ENCODE results near the gene KCNT2.
"Not testable (repeated sequence)": the region's sequence is repeated elsewhere in the genome, so short reads cannot be mapped to it uniquely, and the experiment has no call there.

KCNT2 gene

DNA sequence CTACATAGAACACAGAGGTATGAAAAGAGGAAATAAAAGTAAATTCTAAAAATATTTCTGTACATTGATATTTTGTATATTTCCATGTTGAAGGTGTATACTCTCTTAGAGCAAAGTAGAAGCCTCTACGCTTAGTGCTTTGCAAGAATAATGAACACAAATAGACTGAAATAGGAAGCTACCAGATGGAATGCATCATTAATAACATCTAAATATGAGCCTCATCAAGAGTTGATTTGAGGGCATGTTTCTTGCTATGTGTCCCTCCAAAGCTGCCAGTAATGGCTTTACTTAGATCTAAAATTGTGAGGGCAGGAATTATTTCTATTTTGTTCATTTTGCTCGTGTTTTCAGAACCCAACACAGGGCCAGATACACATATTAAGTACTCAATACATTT, 94.4 kb downstream of the KCNT2 start:
- in situ Hi-C loops (cut with MboI; ENCODE audit: low pct_unique_long_range_greater_than_20kb, low sequenced_read_pairs, unreplicated experiment), result no loop called here

DNA sequence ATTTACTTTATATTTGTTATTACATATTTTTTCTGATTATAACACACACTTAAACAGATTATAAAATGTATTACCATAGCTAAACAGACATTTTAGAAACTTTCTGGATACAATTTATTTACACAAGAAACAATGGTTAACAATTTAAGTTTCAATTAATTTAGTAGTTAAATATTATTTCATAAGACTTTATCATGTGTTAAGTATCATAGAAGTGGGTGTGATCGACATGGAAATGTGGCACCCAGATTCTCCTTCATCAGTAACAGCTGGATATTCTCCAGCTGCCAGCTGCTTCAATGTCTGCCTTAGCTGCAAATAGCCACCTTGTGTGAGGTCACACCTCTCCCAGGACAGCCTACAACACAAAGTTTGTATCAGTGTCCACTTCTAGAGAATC, 97.8 kb downstream of the KCNT2 start:
- TF ChIP-seq, protein P1, sequence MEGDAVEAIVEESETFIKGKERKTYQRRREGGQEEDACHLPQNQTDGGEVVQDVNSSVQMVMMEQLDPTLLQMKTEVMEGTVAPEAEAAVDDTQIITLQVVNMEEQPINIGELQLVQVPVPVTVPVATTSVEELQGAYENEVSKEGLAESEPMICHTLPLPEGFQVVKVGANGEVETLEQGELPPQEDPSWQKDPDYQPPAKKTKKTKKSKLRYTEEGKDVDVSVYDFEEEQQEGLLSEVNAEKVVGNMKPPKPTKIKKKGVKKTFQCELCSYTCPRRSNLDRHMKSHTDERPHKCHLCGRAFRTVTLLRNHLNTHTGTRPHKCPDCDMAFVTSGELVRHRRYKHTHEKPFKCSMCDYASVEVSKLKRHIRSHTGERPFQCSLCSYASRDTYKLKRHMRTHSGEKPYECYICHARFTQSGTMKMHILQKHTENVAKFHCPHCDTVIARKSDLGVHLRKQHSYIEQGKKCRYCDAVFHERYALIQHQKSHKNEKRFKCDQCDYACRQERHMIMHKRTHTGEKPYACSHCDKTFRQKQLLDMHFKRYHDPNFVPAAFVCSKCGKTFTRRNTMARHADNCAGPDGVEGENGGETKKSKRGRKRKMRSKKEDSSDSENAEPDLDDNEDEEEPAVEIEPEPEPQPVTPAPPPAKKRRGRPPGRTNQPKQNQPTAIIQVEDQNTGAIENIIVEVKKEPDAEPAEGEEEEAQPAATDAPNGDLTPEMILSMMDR (IDR thresholded peaks at IDR 0.05; ENCODE audit: extremely low read depth, insufficient read depth, missing control alignments), result no peak
- no peak for DNase-seq (ENCODE audit: low spot score)
- in situ Hi-C loops (cut with MboI; ENCODE audit: low pct_unique_long_range_greater_than_20kb, low sequenced_read_pairs, unreplicated experiment), result no loop called here

More for the DNA sequence above, 94.4 kb downstream of the KCNT2 start:
- TF ChIP-seq, protein P1 (IDR thresholded peaks at IDR 0.05; ENCODE audit: extremely low read depth, insufficient read depth, missing control alignments), result no peak
- DNase-seq (ENCODE audit: low spot score), result no peak

DNA sequence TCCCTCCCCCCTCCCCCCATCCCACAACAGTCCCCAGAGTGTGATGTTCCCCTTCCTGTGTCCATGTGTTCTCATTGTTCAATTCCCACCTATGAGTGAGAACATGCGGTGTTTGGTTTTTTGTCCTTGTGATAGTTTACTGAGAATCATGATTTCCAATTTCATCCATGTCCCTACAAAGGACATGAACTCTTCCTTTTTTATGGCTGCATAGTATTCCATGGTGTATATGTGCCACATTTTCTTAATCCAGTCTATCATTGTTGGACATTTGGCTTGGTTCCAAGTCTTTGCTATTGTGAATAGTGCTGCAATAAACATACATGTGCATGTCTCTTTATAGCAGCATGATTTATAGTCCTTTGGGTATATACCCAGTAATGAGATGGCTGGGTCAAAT, 104.0 kb downstream of the KCNT2 start:
- in situ Hi-C loops (cut with MboI; ENCODE audit: low pct_unique_long_range_greater_than_20kb, low sequenced_read_pairs, unreplicated experiment); DNase-seq (ENCODE audit: low spot score): not testable (repeated sequence)

DNA sequence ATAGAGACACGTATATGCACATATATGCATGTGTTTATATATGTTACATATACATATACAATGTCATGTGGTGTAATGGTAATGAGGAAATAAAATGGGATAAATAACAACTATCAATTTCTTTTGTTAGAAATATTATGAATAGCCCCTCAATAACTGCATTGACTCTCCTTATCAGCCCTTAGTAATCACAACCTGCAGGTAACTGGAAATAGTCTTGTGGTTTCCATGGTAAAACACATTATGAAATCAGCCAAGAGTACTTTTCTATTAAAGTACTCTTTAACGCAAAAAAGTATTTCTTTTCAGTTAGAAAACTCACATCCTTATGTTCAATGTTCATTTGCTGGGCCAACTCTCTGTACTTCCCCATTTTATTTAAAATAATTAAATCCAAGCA, 105.8 kb downstream of the KCNT2 start:
- TF ChIP-seq, protein P1 (IDR thresholded peaks at IDR 0.05; ENCODE audit: extremely low read depth, insufficient read depth, missing control alignments), result no peak
- in situ Hi-C loops (cut with MboI; ENCODE audit: low pct_unique_long_range_greater_than_20kb, low sequenced_read_pairs, unreplicated experiment), result no loop called here

DNA sequence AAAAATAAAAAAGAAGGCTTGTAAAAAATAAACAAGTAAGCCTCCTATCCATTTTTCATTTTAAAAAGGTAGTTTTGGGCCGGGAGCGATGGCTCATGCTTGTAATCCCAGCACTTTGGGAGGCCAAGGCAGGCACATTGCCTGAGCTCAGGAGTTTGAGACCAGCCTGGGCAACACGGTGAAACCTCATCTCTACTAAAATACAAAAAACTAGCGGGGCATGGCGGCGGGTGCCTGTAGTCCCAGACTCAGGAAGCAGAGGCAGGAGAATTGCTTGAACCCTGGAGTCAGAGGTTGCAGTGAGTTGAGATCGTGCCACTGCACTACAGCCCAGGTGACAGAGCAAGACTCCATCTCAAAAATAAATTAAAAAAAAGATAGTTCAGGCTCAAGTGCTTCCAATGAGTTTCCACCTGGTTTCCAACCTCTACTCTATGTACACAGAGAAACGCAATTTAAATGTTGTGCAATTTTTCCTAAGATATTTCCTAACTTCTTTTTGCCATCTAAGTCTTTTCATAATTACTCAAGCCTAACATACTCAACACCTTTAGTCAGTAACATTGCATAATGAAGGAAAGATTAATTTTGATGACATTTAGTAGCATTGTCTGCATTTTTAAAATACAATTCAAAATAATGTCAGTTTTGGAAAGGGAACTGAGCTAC, 106.3 kb downstream of the KCNT2 start:
- in situ Hi-C loops (cut with MboI; ENCODE audit: low pct_unique_long_range_greater_than_20kb, low sequenced_read_pairs, unreplicated experiment), result no loop called here
- TF ChIP-seq, protein P1 (IDR thresholded peaks at IDR 0.05; ENCODE audit: extremely low read depth, insufficient read depth, missing control alignments), result no peak
- DNase-seq (ENCODE audit: low spot score), result no peak

More for the DNA sequence above, 105.8 kb downstream of the KCNT2 start:
- DNase-seq (ENCODE audit: low spot score), result no peak

DNA sequence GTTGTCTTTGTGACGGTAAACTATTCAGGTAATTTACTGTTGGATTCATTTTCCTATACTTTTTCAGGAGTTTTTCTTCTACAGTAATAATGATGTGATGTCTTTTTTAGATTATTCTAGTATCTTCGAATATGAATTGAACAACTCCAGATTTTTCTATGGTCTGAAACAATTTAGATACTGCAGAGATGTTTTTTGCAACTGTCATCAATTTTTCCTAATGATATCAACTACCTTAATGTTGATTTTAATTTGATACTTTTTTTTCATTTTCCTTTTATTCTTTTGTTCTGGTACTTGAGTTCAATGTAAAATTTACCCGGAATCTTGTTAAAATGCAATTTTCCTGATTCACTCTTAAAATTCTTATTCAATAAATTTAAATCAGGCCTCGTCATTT, 110.4 kb downstream of the KCNT2 start:
- no peak for DNase-seq (ENCODE audit: low spot score)
- TF ChIP-seq, protein P1 (IDR thresholded peaks at IDR 0.05; ENCODE audit: extremely low read depth, insufficient read depth, missing control alignments), result no peak
- in situ Hi-C loops (cut with MboI; ENCODE audit: low pct_unique_long_range_greater_than_20kb, low sequenced_read_pairs, unreplicated experiment), result no loop called here

DNA sequence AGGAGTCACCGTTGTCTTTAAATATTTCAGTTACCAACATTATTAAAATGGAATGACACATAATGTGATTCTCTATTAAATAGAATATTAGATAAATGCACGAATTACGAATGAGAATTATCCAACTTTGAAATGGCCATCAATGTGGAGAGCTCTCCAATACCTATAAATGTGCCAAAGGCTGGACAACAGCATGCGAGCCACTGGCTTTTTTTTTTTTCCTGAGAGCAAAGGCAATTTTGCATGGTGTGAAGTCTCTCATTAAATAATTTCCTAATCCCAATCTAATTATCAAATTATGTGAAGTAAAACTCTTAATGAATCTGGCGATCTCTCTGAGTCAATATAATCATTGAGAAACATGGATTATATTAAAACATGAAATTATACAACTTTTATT, 113.5 kb downstream of the KCNT2 start:
- in situ Hi-C loops (cut with MboI; ENCODE audit: low pct_unique_long_range_greater_than_20kb, low sequenced_read_pairs, unreplicated experiment), result no loop called here
- DNase-seq (ENCODE audit: low spot score), result no peak
- TF ChIP-seq, protein P1 (IDR thresholded peaks at IDR 0.05; ENCODE audit: extremely low read depth, insufficient read depth, missing control alignments), result no peak
